Globus pallidus (tissue), 1 donor: ENCODE data around the gene STK32C.
"Not testable (repeated sequence)": the region's sequence is repeated elsewhere in the genome, so short reads cannot be mapped to it uniquely, and the experiment has no call there.

Experiments used
- DNase-seq: peaks from one replicate; pipeline ENCODE4 v3.0.0-alpha.2; 2015; ENCODE audit warnings: low spot score

Gene STK32C

GRCh38 chr10:132301371-132302330 is 6.1 kb downstream of the STK32C start:
- DNase-seq = no peak

DNA sequence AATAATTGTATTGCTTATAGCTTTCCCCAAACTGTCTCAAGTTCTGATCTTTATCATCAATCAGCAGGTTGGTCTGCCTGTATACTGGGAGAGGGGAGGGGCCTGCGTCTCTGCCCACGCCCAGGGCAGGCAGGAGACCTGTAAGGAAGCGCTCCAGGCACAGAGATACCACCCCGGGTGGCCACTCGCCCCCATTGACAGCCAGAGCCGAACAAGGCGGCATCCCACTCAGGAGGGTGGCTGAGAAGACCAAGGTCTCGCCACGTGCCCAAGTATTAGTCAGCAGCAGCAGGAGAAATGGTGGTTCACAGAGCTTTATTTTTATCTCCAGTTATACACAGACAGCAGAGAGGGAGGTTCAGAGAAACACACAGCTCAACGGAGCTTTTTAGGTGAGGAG is 7.2 kb downstream of the STK32C start:
- DNase-seq = no peak

DNA sequence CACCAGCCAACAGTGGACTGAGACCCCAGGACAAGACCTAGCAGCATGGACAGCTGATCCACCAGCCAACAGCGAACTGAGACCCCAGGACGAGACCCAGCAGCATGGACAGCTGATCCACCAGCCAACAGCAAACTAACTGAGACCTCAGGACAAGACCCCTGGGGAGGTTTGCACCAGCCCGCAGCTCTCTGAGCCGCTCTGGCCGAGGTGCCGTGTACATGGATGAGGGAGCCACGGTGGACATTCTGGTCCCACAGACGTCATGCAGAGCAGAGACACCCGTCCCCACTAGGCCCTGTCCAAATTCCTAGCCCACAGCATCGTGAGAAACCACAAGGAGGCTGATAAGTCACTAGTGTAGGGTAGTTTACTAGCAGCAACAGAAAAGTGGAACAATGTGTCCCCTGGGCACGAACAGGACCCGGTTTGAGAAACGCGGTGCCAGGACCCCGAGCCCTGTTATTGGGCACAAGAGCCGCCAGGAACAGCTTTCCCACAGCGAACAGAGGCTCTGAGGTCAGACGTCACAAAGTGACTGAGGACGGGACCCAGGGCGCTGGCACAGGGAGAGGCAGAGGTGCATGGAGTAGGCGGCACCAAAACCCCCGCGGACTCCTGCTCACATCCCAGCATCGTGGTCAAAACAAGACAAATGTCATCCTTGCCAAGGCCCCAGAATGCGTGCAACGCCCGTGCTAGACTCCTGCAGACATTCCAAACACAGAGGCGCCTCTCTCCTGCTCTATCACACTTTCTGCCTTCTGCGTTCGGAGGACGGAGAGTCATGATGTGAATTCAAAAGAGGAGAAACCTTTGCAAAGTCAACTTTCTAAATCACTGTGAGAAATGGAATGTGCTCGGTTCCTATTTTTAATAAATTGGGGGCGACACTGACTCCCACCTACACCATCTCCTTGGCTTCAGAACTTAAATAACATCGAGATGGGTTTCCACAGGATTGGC is 8.1 kb downstream of the STK32C start:
- DNase-seq = no peak

GRCh38 chr10:132298038-132298881 is 9.5 kb downstream of the STK32C start:
- no peak for DNase-seq

- DNase-seq = no peak
These were observed 10.2 kb downstream of the STK32C start for GRCh38 chr10:132297526-132297925.

GRCh38 chr10:132296666-132297443 is 10.9 kb downstream of the STK32C start:
- no peak for DNase-seq

- not testable (repeated sequence) for DNase-seq
These were observed 12.3 kb downstream of the STK32C start for GRCh38 chr10:132295481-132295880.

- DNase-seq = no peak
These were observed 13.0 kb downstream of the STK32C start for GRCh38 chr10:132294561-132295318.

DNA sequence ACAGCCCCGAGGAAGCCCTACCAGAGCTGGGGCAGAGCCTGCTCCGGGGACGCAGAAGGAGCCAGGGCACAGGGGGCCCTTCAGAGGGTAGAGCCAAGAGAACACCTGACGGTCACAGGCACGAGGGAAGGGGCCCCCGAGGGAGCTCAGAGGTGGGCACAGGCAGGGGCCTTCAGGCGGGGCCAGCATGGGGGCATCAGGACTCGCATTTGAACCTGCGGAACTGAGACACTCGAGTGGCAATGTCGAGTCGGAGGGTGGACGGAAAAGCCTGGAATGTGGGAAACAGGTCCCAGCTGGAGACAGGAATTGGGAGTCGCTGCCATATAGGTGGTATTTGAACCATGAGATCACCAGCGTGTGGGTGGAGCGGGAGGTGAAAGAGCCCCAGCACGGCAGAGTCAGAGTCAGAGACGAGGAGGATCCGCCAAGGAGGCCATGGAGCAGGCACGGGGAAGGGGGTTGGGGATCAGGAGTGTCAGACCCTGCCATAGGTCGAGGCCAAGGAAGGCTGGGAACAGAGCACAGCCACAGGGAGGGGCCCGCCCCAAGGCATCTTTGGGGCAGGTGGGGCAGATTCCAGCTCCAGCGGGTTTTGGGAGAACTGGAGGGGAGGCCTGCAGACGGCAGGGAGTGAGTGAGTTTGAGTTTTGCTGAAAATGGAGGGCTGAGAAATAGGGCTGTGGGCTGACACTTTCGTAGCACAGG is 13.8 kb downstream of the STK32C start:
- no peak for DNase-seq

GRCh38 chr10:132293201-132293812 is 14.4 kb downstream of the STK32C start:
- peak; percentile 47 for DNase-seq

GRCh38 chr10:132292287-132293200 is 15.2 kb downstream of the STK32C start:
- DNase-seq = no peak

DNA sequence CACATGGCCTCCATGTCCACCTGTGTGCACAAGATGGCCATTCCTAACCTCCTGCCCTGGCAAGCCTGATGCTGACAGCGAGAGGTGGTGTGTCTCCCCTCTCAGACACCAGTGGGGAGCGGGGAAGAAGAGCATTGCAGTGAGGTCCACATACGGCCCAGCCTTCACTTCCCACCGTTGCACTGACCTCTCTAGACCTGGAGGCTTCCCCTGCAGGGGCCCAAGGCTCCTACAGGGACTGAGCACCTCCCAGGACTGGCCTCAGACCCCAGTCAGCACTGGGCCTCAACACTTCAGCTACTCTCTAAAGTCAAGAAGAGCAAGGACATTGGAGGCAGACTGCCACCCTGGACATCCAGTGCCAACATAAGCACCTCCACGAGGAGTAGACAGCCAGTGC is 15.9 kb downstream of the STK32C start:
- DNase-seq = no peak

DNA sequence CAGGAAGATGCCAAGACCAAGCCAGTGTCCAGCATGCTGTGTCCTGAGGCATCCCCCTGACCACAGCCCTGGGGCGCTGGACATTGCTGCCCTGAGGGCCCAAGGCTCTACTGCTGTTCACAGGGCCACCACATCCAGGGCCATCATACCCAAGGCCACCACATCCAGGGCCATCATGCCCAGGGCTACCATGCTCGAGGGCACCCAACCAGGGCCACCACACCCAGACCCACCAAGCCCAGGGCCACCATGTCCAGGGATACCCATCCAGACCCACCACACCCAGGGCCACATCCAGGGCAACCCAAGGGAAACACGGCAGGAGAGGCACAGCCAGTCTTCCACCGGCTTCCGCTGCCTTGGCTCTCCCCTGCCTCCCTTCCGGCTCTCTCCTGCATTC is 17.1 kb downstream of the STK32C start:
- no peak for DNase-seq

DNA sequence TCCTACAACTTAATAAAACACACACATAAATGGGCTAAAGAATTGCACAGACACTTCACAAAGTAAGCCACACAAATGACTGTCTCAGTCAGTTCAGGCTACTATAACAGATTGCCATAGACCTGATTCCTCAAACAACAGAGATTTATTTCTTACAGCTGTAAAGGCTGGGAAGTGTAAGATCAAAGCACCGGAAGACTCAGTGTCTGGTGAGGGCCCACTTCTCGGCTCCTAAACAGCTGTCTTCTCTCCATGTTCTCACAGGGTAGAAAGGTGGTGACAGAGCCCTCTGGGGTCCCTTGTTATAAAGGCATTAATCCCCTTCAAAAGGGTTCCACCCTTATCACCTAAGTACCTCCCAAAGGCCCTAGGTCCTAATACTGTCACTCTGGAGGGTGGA is 18.3 kb downstream of the STK32C start:
- DNase-seq = no peak

- DNase-seq = no peak
These were observed 24.0 kb downstream of the STK32C start for GRCh38 chr10:132283604-132284382.

- no peak for DNase-seq
These were observed 24.8 kb downstream of the STK32C start for GRCh38 chr10:132282667-132283603.
